Neural cell (in vitro differentiated cells): Measurements from ENCODE around the gene PYGO1.

Experiments used
- EP300 ChIP-seq: fragments of 450-650 bp; conservative IDR thresholded peaks from 2 replicates; pipeline ENCODE4 v1.6.1; 2014; ENCODE audit warnings: antibody characterized with exemption, mild to moderate bottlenecking, moderate library complexity; ENCODE audit not compliant: poor library complexity, severe bottlenecking
- EZH2 ChIP-seq: fragments of 200-600, 300-800 bp; shearing (Covaris generic), sonication (generic); IDR thresholded peaks from 2 replicates; pipeline ENCODE4 v1.6.1; 2014; ENCODE audit warnings: antibody characterized with exemption, low read length, borderline replicate concordance, mild to moderate bottlenecking; ENCODE audit not compliant: insufficient read depth, poor library complexity, severe bottlenecking
- MXI1 ChIP-seq: fragments of 450-650 bp; conservative IDR thresholded peaks from 2 replicates; pipeline ENCODE4 v1.6.1; 2014; ENCODE audit warnings: antibody characterized with exemption, mild to moderate bottlenecking; ENCODE audit not compliant: poor library complexity, severe bottlenecking
- POLR2AphosphoS5 ChIP-seq: IDR thresholded peaks from 2 replicates; pipeline ENCODE4 v1.6.1; 2012
- RAD21 ChIP-seq: fragments of 450-650 bp; conservative IDR thresholded peaks from 2 replicates; pipeline ENCODE4 v1.6.1; 2014; ENCODE audit warnings: antibody characterized with exemption, mild to moderate bottlenecking, moderate library complexity
- SMC3 ChIP-seq: fragments of 450-650 bp; conservative IDR thresholded peaks from 2 replicates; pipeline ENCODE4 v1.6.1; 2014; ENCODE audit warnings: antibody characterized with exemption, mild to moderate bottlenecking, moderate library complexity; ENCODE audit not compliant: poor library complexity
- TAF1 ChIP-seq: IDR thresholded peaks from 2 replicates; pipeline ENCODE4 v1.6.1; 2012; ENCODE audit warnings: low read depth
- TF ChIP-seq, protein P1 (sequence below): fragments of 450-650 bp; IDR thresholded peaks from 2 replicates; pipeline ENCODE4 v1.5.1; 2014; ENCODE audit warnings: antibody characterized with exemption, mild to moderate bottlenecking, moderate library complexity; ENCODE audit not compliant: poor library complexity, severe bottlenecking
- TF ChIP-seq, protein P2 (sequence below): IDR thresholded peaks from 2 replicates; pipeline ENCODE4 v1.6.1; 2012; ENCODE audit warnings: borderline replicate concordance

DNA sequence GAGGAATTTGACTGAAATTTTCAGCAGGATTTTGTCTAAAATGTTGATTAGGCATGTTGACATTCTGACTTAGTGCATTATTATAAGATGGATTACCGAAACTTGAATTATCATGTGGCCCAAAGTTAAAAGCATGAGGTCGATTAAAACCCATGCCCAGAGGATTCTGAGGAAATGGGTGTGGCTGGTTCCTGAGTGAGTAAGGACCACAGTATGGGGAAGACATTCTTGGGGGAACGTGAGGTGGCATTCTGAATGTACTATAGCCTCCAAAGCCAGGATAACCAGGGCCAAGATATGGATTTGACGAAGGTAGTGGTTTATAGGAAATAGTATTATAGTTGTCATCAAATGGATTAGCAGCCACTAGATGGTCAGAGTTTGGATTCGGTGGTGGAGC lies 41.4 kb downstream of the PYGO1 start:
- TF ChIP-seq RAD21 (no peak), TAF1 (no peak), POLR2AphosphoS5 (no peak), EP300 (no peak), EZH2 (no peak), SMC3 (no peak), MXI1 (no peak)
- TF ChIP-seq, protein P1, sequence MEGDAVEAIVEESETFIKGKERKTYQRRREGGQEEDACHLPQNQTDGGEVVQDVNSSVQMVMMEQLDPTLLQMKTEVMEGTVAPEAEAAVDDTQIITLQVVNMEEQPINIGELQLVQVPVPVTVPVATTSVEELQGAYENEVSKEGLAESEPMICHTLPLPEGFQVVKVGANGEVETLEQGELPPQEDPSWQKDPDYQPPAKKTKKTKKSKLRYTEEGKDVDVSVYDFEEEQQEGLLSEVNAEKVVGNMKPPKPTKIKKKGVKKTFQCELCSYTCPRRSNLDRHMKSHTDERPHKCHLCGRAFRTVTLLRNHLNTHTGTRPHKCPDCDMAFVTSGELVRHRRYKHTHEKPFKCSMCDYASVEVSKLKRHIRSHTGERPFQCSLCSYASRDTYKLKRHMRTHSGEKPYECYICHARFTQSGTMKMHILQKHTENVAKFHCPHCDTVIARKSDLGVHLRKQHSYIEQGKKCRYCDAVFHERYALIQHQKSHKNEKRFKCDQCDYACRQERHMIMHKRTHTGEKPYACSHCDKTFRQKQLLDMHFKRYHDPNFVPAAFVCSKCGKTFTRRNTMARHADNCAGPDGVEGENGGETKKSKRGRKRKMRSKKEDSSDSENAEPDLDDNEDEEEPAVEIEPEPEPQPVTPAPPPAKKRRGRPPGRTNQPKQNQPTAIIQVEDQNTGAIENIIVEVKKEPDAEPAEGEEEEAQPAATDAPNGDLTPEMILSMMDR: no peak
- TF ChIP-seq, protein P2, sequence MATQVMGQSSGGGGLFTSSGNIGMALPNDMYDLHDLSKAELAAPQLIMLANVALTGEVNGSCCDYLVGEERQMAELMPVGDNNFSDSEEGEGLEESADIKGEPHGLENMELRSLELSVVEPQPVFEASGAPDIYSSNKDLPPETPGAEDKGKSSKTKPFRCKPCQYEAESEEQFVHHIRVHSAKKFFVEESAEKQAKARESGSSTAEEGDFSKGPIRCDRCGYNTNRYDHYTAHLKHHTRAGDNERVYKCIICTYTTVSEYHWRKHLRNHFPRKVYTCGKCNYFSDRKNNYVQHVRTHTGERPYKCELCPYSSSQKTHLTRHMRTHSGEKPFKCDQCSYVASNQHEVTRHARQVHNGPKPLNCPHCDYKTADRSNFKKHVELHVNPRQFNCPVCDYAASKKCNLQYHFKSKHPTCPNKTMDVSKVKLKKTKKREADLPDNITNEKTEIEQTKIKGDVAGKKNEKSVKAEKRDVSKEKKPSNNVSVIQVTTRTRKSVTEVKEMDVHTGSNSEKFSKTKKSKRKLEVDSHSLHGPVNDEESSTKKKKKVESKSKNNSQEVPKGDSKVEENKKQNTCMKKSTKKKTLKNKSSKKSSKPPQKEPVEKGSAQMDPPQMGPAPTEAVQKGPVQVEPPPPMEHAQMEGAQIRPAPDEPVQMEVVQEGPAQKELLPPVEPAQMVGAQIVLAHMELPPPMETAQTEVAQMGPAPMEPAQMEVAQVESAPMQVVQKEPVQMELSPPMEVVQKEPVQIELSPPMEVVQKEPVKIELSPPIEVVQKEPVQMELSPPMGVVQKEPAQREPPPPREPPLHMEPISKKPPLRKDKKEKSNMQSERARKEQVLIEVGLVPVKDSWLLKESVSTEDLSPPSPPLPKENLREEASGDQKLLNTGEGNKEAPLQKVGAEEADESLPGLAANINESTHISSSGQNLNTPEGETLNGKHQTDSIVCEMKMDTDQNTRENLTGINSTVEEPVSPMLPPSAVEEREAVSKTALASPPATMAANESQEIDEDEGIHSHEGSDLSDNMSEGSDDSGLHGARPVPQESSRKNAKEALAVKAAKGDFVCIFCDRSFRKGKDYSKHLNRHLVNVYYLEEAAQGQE: no peak
